ENCODE measurements around the gene SLC25A31.

SLC25A31 gene

DNA sequence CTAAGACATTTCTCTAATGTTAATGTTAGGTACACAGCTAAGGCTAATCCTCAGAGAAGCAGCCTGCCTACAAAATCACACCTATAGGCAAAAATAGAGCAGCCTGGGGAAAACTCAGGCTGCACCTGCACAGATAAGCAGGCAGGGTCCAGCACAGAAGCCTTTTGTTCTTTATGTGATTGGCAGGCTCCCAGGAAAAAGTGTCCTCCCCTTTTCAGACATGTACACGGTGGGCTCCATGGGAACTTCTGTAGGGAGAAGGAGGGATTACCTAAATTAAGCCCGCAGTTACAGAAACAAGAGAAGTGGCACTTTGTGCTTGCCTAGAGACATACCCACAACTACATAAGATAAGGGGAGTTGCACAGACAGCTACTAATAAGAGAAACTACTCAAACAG is 47.9 kb downstream of the SLC25A31 start:
- DNase-seq = no peak

DNA sequence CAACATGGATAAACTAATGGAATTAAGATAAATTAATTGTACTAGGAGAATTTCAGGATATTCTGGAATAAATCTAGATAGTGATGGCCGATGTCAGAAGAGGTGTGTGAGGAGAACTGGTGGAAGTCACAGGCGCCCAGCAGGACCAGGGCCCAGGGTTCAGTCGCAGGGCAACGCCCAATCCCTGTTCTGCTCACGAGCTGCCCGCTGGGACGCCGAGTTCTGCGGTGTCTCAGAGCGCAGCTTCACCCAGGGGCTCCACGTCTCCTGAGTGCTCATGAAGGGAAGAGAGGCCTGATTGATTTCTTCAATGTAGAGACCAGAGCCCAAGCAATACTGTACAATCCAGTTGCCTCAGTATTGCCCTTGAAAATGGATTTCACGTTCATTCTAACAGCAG is 50.4 kb downstream of the SLC25A31 start:
- no peak for DNase-seq

DNA sequence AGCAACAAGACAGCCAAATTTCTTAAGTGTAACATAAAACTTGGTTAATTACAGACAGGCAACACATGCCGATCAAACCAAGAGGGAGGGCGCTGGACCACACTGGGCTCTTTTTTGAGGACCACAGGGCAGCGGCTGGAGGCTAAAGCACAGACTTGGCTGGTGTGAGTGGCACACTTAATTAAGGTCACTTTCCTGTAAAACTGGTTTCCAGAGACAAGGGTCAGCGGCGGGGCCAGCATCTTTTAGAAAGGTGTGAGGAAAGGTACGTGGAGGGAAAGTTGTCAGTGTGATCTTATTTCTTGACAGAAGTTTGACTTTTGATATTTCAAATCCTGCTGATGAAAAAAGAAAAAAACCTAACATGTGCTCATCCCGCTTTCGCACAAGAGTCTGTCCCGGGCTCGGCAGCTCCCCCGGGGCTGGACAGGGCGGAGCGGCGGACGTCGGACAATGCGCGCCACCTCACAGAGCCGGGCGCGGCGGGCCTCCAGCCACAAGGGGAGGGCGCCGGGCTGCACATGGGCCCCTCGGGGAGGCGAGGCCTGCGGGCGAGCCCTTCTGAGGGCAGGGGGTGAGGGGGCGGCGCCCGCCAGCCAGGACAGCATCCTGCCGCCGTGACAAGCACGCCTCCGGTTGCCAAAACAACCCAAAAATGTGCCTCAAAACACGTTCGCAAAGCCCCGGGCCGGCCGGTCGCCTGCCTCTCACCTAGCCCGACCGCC is 51.3 kb downstream of the SLC25A31 start:
- DNase-seq = no peak

- DNase-seq = no peak
These were observed 51.8 kb downstream of the SLC25A31 start for GRCh38 chr4:127782025-127782274.

- peak; percentile 50 for DNase-seq
These were observed 52.2 kb downstream of the SLC25A31 start, which contains the start of gene HSPA4L for GRCh38 chr4:127782275-127783025. HSPA4L (plus strand) TSS chr4:127782322; CDS start chr4:127782551, 229 bp downstream.

DNA sequence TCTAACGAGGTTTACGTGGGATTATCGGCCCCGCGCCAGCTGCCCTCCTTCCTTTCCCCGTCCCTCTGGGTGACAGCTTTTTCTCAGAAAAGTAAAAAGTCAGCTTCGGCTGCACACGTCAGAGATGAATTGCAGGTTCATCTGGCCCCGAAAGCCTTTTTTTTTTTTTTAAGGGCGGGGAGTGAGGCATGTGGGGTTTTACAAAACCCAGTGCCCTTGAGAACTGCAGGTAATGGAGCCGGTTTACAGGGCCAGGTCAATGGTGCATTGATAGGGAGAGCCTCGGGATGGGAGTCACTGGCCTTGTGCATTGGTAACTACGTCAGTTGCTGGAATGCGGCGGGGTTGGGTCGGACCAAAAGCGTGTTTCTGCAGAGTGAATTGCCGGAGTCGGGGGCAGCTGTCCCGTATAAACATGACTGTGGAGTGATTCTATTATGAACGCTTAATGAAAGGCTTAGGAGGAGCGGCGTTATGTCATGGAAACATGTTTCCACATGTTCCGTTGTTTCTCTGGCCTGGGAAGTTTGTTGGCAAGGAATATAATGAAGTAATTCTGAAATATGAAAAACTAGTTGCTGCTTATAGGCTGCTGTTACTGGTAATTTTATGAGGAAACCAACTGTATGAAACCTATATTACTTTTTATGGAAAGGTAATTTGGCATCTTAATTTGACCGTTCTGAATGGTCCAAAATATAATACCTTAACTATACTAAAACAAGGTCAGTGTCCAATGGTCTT is 53.0 kb downstream of the SLC25A31 start:
- DNase-seq = no peak

DNA sequence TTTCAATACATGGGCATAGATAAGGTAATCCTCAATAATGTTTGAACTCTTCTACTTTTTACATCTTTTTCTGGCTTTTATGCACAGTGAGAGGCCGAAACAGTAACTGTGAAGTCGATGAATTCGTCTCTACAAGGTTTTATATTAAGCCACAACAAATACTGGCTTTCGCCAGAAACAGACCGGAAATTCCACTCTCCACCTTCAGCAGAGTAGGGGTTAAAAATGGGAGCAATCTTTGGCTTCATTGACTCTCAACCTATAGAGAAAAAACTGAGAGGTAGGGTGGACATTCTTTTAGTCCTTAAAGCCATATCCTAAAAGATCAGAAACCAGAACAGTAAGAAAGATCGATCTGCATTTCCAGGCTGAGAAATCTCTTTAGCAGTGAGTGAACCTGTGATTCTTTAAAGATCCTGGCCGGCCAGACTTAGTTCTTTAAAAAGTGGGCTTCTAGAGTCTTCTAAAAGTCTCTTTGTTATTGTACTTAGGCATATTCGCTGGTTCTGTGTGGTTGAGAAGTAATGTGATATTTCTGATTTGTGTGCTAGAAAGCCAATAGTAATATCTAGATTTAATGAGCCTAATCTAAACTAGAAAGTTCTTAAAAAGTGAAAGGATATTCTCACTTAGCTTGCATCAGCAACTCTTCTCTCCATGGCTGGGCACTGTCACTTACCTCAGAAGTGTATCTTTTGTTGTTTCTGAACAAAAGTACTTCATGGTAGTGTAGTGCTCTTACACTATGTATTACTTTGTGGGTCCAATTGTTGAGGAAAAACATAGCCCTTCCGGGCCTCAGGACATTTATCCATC is 54.0 kb downstream of the SLC25A31 start:
- DNase-seq = no peak

GRCh38 chr4:127788517-127788916 is 58.3 kb downstream of the SLC25A31 start:
- DNase-seq = no peak

- no peak for DNase-seq
These were observed 61.2 kb downstream of the SLC25A31 start for GRCh38 chr4:127791391-127791790.

DNA sequence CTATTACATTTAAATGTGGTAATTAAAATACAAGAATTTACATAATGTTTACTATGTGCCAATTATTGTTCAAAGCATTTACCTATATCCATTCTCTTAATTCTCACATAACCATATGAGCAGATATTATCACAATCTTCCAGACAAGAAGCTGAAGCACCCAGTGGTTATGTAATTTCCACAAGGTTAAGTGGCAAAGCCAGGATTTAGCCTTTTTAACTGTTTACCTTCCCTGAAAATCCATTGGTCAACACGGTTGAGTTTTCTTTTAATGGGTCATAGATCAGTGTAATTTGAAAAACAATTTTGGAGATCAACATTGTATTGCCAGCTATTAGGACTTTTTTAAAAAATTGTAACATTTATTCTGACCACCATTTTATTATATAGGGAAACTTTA is 63.3 kb downstream of the SLC25A31 start:
- no peak for DNase-seq

DNA sequence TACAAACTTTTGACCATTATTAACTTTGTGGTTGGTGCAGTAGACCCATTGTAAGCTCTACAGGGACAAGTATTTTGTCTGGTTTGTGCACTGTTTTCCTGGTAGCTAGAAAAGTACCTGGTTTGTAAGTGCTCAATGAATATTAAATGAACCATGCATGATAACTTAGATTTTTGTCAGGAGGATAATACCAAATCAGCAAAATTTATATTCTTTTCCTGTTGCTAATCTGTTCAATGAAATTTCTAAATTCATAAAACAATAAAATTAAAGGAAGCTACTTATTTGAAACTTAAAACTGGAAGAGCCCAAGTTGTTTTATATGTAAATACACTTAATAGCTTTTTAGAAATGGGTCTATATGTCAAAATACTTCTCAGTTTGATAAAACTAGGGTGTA is 69.5 kb downstream of the SLC25A31 start:
- DNase-seq = no peak

GRCh38 chr4:127809173-127809800 is 79.1 kb downstream of the SLC25A31 start:
- no peak for DNase-seq

DNA sequence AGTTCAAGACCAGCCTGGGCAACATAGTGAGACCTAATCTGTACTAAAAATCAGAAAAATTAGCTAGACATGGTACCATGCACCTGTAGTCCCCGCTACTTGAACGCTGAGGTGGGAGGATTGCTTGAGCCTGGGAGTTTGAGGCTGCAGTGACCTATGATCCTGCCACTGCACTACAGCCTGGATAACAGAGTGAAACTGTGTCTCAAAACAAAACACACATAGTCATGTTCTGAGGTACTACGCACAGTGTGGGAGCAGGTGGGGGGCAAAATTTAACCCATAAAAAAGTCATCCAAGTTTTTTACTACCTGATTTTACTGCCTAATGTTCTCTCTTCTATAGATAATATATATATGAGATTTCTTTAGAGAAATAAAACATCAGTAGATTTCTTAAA is 80.4 kb downstream of the SLC25A31 start:
- no peak for DNase-seq

GRCh38 chr4:127822430-127822829 is 92.2 kb downstream of the SLC25A31 start:
- DNase-seq = no peak
